ENCODE results near the gene REV3L. TPM values are rescaled to one million over a fixed set of nuclear protein-coding genes. Genes with fewer than 3 reads are reported as not detected.

REV3L gene
- total and polyA plus RNA-seq, 4 donors = 3.8 to 17.7 (median 11.2) TPM

GRCh38 chr6:111260570-111261298 lies 222.3 kb downstream of the REV3L start:
- DNase-seq (ENCODE audit: low spot score) = no peak
- Histone ChIP-seq H3K27me3 (ENCODE audit: control insufficient read depth in 4 of 4, insufficient read depth in 4 of 4, low read length in 3 of 4) (no peaks in the 10 kb centered on the region), H3K4me1 (ENCODE audit: control insufficient read depth in 4 of 4, insufficient read depth in 4 of 4, low read length in 3 of 4) (peaks cover 0 to 10% (median 7%) of the 10 kb centered on the region in 4 donors), H3K9me3 (ENCODE audit: control insufficient read depth in 4 of 4, low read length in 3 of 4) (no peaks in the 10 kb centered on the region), H3K27ac (ENCODE audit: low read depth in 1 of 2, low read length in 2 of 2) (no peak overlapping the region), H3K36me3 (ENCODE audit: control insufficient read depth in 4 of 4, insufficient read depth in 3 of 4, low read depth in 1 of 4, low read length in 3 of 4) (peaks cover 0 to 12% (median 2%) of the 10 kb centered on the region in 4 donors), H3K9ac (ENCODE audit: low read depth in 1 of 2, low read length in 2 of 2) (no peak overlapping the region), H3K4me3 (ENCODE audit: low read depth in 1 of 3, low read length in 3 of 3) (no peak overlapping the region)
- TF ChIP-seq EGR1 (IDR thresholded peaks at IDR 0.05; ENCODE audit: low read depth in 2 of 2) (no peak), MAX (IDR thresholded peaks at IDR 0.05) (no peak), YY1 (IDR thresholded peaks at IDR 0.05) (no peak), RAD21 (IDR thresholded peaks at IDR 0.05) (no peak), ATF3 (IDR thresholded peaks at IDR 0.05) (no peak), REST (IDR thresholded peaks at IDR 0.05) (no peak)
- WGBS = 95% methylated on average over 12 of the region's 12 CpGs

DNA sequence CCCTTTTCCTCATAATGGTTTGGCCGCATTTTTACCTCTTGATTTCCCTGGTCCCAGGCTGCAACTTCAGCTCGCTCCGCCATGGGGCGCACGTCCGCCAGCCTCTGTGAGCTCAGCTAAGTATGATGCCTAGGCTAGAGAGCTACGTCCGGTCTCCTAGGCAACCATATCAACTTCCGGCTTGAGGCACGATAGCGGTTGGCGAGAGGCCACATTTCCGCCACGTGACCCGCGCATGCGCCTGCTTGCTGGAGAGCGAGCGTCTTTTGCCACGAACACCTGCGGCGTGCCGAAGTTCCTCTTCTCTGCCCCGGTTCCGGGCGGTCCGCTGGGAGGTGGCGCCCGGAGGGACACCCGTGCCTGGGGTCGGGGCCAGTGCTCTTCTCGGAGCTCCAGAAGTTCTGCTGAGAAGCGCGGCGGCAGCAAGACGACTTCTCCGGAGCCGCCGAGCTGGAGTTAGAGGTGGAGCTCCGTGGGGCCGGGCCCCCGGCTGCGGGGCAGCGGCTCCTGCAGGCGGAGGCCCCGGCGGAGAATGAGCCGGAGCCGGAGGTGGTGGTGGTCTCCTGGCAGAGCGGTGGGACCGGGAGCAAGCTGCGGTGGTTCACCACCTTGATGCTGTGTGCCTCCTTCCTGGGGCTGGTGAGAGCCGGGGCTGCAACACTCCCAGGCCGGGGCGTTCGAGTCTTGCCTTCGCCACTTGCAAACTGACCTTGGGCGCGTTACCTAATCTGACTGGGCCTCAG lies 223.8 kb downstream of the REV3L start:
- Histone ChIP-seq H3K27ac (ENCODE audit: low read depth in 1 of 2, low read length in 2 of 2) (peak overlapping the region; percentile 88 to 93), H3K4me1 (ENCODE audit: control insufficient read depth in 4 of 4, insufficient read depth in 4 of 4, low read length in 3 of 4) (peaks cover 0 to 10% (median 7%) of the 10 kb centered on the region in 4 donors)
- WGBS = under 1% methylated on average over 59 of the region's 59 CpGs
- peak; percentile 48 for TF ChIP-seq FOXA1 (IDR thresholded peaks at IDR 0.05)
- TF ChIP-seq REST (IDR thresholded peaks at IDR 0.05) = peak; percentile 74
- TF ChIP-seq RAD21 (IDR thresholded peaks at IDR 0.05) = peak; percentile 98 to 99
- TF ChIP-seq JUND (IDR thresholded peaks at IDR 0.05) = peak in 1 of 2 donors; percentile 7
- TF ChIP-seq FOXA2 (IDR thresholded peaks at IDR 0.05) = no peak
- TF ChIP-seq HNF4A (conservative IDR thresholded peaks at IDR 0.05) = peak; percentile 9 to 60
- peak in 1 of 2 donors; percentile 65 for TF ChIP-seq RXRA (IDR thresholded peaks at IDR 0.05)
- peak; percentile 98 for TF ChIP-seq CTCF (IDR thresholded peaks at IDR 0.05; ENCODE audit: low read depth, low read length, missing input control)
- no peak for TF ChIP-seq NR2F2 (IDR thresholded peaks at IDR 0.05)
- TF ChIP-seq GABPA (IDR thresholded peaks at IDR 0.05 in 1 of 2, conservative IDR thresholded peaks at IDR 0.05 in 1 of 2) = peak; percentile 78 to 94
- no peak for TF ChIP-seq ATF3 (IDR thresholded peaks at IDR 0.05)
- TF ChIP-seq EGR1 (IDR thresholded peaks at IDR 0.05; ENCODE audit: low read depth in 2 of 2) = peak in 1 of 2 donors; percentile 30
- TF ChIP-seq SP1 (IDR thresholded peaks at IDR 0.05) = peak; percentile 61
- TF ChIP-seq HNF4G (IDR thresholded peaks at IDR 0.05) = no peak
- no peak for TF ChIP-seq ZBTB33 (IDR thresholded peaks at IDR 0.05)
- TF ChIP-seq MAX (IDR thresholded peaks at IDR 0.05) = peak; percentile 94

More for the DNA sequence above, 223.8 kb downstream of the REV3L start:
- Histone ChIP-seq H3K4me3 (ENCODE audit: low read depth in 1 of 3, low read length in 3 of 3) (peak overlapping the region; percentile 83 to 95 (median 93)), H3K27me3 (ENCODE audit: control insufficient read depth in 4 of 4, insufficient read depth in 4 of 4, low read length in 3 of 4) (no peaks in the 10 kb centered on the region), H3K9ac (ENCODE audit: low read depth in 1 of 2, low read length in 2 of 2) (peak overlapping the region; percentile 44 to 83), H3K36me3 (ENCODE audit: control insufficient read depth in 4 of 4, insufficient read depth in 3 of 4, low read depth in 1 of 4, low read length in 3 of 4) (peaks cover 0 to 6% (median 2%) of the 10 kb centered on the region in 4 donors), H3K9me3 (ENCODE audit: control insufficient read depth in 4 of 4, low read length in 3 of 4) (no peaks in the 10 kb centered on the region)
- DNase-seq (ENCODE audit: low spot score) = peak; percentile 99
